A549 (cell line): ENCODE results near the gene NKD1.

Experiments
- CBX2 ChIP-seq: fragments of 200-600 bp; sonication (generic); IDR thresholded peaks from 2 replicates; pipeline ENCODE4 v1.6.1; 2016; ENCODE audit warnings: low read depth, mild to moderate bottlenecking, borderline replicate concordance
- EHMT2 ChIP-seq: fragments of 200-600 bp; sonication (generic); IDR thresholded peaks from 2 replicates; pipeline ENCODE4 v1.6.1; 2016; ENCODE audit warnings: antibody characterized with exemption, low read depth, mild to moderate bottlenecking, moderate library complexity
- EP300 ChIP-seq, 2 experiments: fragments of >200 bp; sonication (Bioruptor Twin); formaldehyde crosslinking; IDR thresholded peaks; 2 replicates in 1 of 2; 3 replicates in 1 of 2; pipeline ENCODE4 v1.6.1; 2016 to 2017
- KDM5A ChIP-seq: fragments of 200-600 bp; sonication (generic); IDR thresholded peaks from 2 replicates; pipeline ENCODE4 v1.6.1; 2016; ENCODE audit warnings: antibody characterized with exemption, mild to moderate bottlenecking
- MAFK ChIP-seq: fragments of 450-650 bp; IDR thresholded peaks from 2 replicates; pipeline ENCODE4 v1.6.1; 2014; ENCODE audit not compliant: partially characterized antibody

GRCh38 chr16:50522324-50522723 lies 25.9 kb upstream of the NKD1 start:
- no peak for TF ChIP-seq EHMT2
- TF ChIP-seq CBX2 = no peak
- TF ChIP-seq EP300 (IDR thresholded peaks at IDR 0.05) = no peak
- TF ChIP-seq MAFK = peak; percentile 22
- TF ChIP-seq KDM5A = no peak
